ENCODE results near the gene GPD1L. TPM values are rescaled to one million over a fixed set of nuclear protein-coding genes. Genes with fewer than 3 reads are reported as not detected.
"Not testable (repeated sequence)": the region's sequence is repeated elsewhere in the genome, so short reads cannot be mapped to it uniquely, and the experiment has no call there.

GPD1L gene
- total RNA-seq, 2 donors from 2014 or later: 1.5 to 3.5 TPM

GRCh38 chr3:32105291-32106131 is 909 bp upstream of the GPD1L start:
- 94% methylated on average over 5 to 7 of the region's 7 CpGs for WGBS, 2 experiments (ENCODE audit: insufficient coverage in 1 of 2, insufficient read length in 1 of 2)
- peaks cover 31% of the 10 kb centered on the region for H3K27me3 Mint-ChIP-seq (ENCODE audit: insufficient read depth)
- no peak overlapping the region for H3K9ac ChIP-seq (ENCODE audit: extremely low read depth, low read length, poor library complexity, severe bottlenecking)
- peaks cover 11% of the 10 kb centered on the region for H3K4me1 Mint-ChIP-seq
- H3K27me3 ChIP-seq (ENCODE audit: control insufficient read depth, insufficient read depth, low read length, poor library complexity, severe bottlenecking): peaks cover 20% of the 10 kb centered on the region
- no peak overlapping the region for H3K27ac Mint-ChIP-seq
- no peaks in the 10 kb centered on the region for H3K4me1 ChIP-seq (ENCODE audit: control insufficient read depth, insufficient read depth, low read length)
- peaks cover 45% of the 10 kb centered on the region for H3K9me3 ChIP-seq (ENCODE audit: control insufficient read depth, low read length)
- peaks cover 3% of the 10 kb centered on the region for H3K36me3 Mint-ChIP-seq (ENCODE audit: low read depth)
- no peak for TF ChIP-seq CTCF (conservative IDR thresholded peaks at IDR 0.05)
- peak overlapping the region; percentile 70 for H3K4me3 Mint-ChIP-seq
- peaks cover 40% of the 10 kb centered on the region for H3K9me3 Mint-ChIP-seq
- DNase-seq: no peak
- no peak overlapping the region for H3K27ac ChIP-seq (ENCODE audit: low read depth, low read length)
- no peak overlapping the region for H3K4me3 ChIP-seq (ENCODE audit: low read length)
- H3K36me3 ChIP-seq (ENCODE audit: control insufficient read depth, insufficient read depth, low read length): no peaks in the 10 kb centered on the region

- Histone ChIP-seq H3K4me1 (ENCODE audit: control insufficient read depth, insufficient read depth, low read length) (no peaks in the 10 kb centered on the region), H3K9me3 (ENCODE audit: control insufficient read depth, low read length) (peaks cover 31% of the 10 kb centered on the region), H3K36me3 (ENCODE audit: control insufficient read depth, insufficient read depth, low read length) (no peaks in the 10 kb centered on the region), H3K9ac (ENCODE audit: extremely low read depth, low read length, poor library complexity, severe bottlenecking) (no peak overlapping the region), H3K27ac (ENCODE audit: low read depth, low read length) (no peak overlapping the region), H3K27me3 (ENCODE audit: control insufficient read depth, insufficient read depth, low read length, poor library complexity, severe bottlenecking) (peaks cover 20% of the 10 kb centered on the region), H3K4me3 (ENCODE audit: low read length) (peak overlapping the region; percentile 79)
- no peak overlapping the region for H3K27ac Mint-ChIP-seq
- DNase-seq: peak; percentile 61
- H3K36me3 Mint-ChIP-seq (ENCODE audit: low read depth): peaks cover 3% of the 10 kb centered on the region
- H3K27me3 Mint-ChIP-seq (ENCODE audit: insufficient read depth): peaks cover 31% of the 10 kb centered on the region
- TF ChIP-seq CTCF (conservative IDR thresholded peaks at IDR 0.05): no peak
- 12 to 27% methylated on average over 18 to 36 of the region's 36 CpGs for WGBS, 2 experiments (ENCODE audit: insufficient coverage in 1 of 2, insufficient read length in 1 of 2)
- H3K4me3 Mint-ChIP-seq: peak overlapping the region; percentile 70
- H3K4me1 Mint-ChIP-seq: peaks cover 13% of the 10 kb centered on the region
- H3K9me3 Mint-ChIP-seq: peaks cover 26% of the 10 kb centered on the region
These were observed 526 bp downstream of the GPD1L start for GRCh38 chr3:32106929-32107362.

GRCh38 chr3:32108224-32108623 is 1.8 kb downstream of the GPD1L start:
- Mint-ChIP-seq H3K4me1 (peaks cover 13% of the 10 kb centered on the region), H3K27me3 (ENCODE audit: insufficient read depth) (peaks cover 31% of the 10 kb centered on the region), H3K9me3 (peaks cover 13% of the 10 kb centered on the region)
- not testable (repeated sequence) for H3K4me1 ChIP-seq (ENCODE audit: control insufficient read depth, insufficient read depth, low read length); H3K4me3 Mint-ChIP-seq; DNase-seq; H3K4me3 ChIP-seq (ENCODE audit: low read length); H3K36me3 Mint-ChIP-seq (ENCODE audit: low read depth); H3K36me3 ChIP-seq (ENCODE audit: control insufficient read depth, insufficient read depth, low read length); H3K27ac ChIP-seq (ENCODE audit: low read depth, low read length); H3K27ac Mint-ChIP-seq; H3K9ac ChIP-seq (ENCODE audit: extremely low read depth, low read length, poor library complexity, severe bottlenecking)
- H3K9me3 ChIP-seq (ENCODE audit: control insufficient read depth, low read length): peaks cover 19% of the 10 kb centered on the region
- H3K27me3 ChIP-seq (ENCODE audit: control insufficient read depth, insufficient read depth, low read length, poor library complexity, severe bottlenecking): peaks cover 20% of the 10 kb centered on the region
- WGBS, 2 experiments (ENCODE audit: insufficient coverage in 1 of 2, insufficient read length in 1 of 2): 93 to 96% methylated on average over 7 to 9 of the region's 9 CpGs
